ENCODE results near the gene PGM3. TPM values are rescaled to one million over a fixed set of nuclear protein-coding genes. Genes with fewer than 3 reads are reported as not detected.

Gene PGM3
- total RNA-seq, 1 experiment from 2014 or later: 17.0 TPM

GRCh38 chr6:83176246-83176645, 16.8 kb downstream of the PGM3 start:
- no peak overlapping the region for H2AFZ ChIP-seq (ENCODE audit: low read length)
- ChIA-PET POLR2A (ENCODE audit: unreplicated experiment) (no interaction called here), CTCF (no interaction called here)
- no peaks in the 10 kb centered on the region for H3K79me2 ChIP-seq (ENCODE audit: low read length)
- H3K9ac ChIP-seq (ENCODE audit: low read length): no peak overlapping the region
- ATAC-seq (no peak), DNase-seq (no peak)
- TF ChIP-seq CTCF (conservative IDR thresholded peaks at IDR 0.05; ENCODE audit: low read depth, low read length): no peak
- TF ChIP-seq EZH2 (IDR thresholded peaks at IDR 0.05; ENCODE audit: low read length, unreplicated experiment): no peak
- TF ChIP-seq EZH2phosphoT487 (IDR thresholded peaks at IDR 0.05; ENCODE audit: borderline replicate concordance, low read length): no peak
- no peaks in the 10 kb centered on the region for H3K4me1 ChIP-seq (ENCODE audit: insufficient read depth, low read length)
- no TSS peak for BruUV-seq (replicated peaks)
- no peaks in the 10 kb centered on the region for H3K27me3 ChIP-seq (ENCODE audit: low read length)
- intact Hi-C loops (cut with micrococcal nuclease): no loop called here
- no peak overlapping the region for H3K4me2 ChIP-seq (ENCODE audit: low read length)
- no peaks in the 10 kb centered on the region for H4K20me1 ChIP-seq (ENCODE audit: low read length)
- H3K27ac ChIP-seq (ENCODE audit: low read length): no peak overlapping the region
- H3K9me2 ChIP-seq (replicated peaks; ENCODE audit: low read length): no peaks in the 10 kb centered on the region
- H3K4me3 ChIP-seq (ENCODE audit: low read length): no peak overlapping the region
- H3K36me3 ChIP-seq (ENCODE audit: low read depth, low read length): peaks cover 30% of the 10 kb centered on the region
- no peaks in the 10 kb centered on the region for H3F3A ChIP-seq (ENCODE audit: low read length, unreplicated experiment)
- no peaks in the 10 kb centered on the region for H3K9me3 ChIP-seq (ENCODE audit: low read length)

- no peak overlapping the region for H3K27ac ChIP-seq (ENCODE audit: low read length)
- intact Hi-C loops (cut with micrococcal nuclease): no loop called here
- peaks cover 45% of the 10 kb centered on the region for H3K36me3 ChIP-seq (ENCODE audit: low read depth, low read length)
- no peak overlapping the region for H2AFZ ChIP-seq (ENCODE audit: low read length)
- no peak overlapping the region for H3K4me3 ChIP-seq (ENCODE audit: low read length)
- no peaks in the 10 kb centered on the region for H3F3A ChIP-seq (ENCODE audit: low read length, unreplicated experiment)
- no peaks in the 10 kb centered on the region for H3K9me2 ChIP-seq (replicated peaks; ENCODE audit: low read length)
- TF ChIP-seq CTCF (conservative IDR thresholded peaks at IDR 0.05; ENCODE audit: low read depth, low read length): no peak
- TF ChIP-seq EZH2 (IDR thresholded peaks at IDR 0.05; ENCODE audit: low read length, unreplicated experiment): no peak
- no peak for TF ChIP-seq EZH2phosphoT487 (IDR thresholded peaks at IDR 0.05; ENCODE audit: borderline replicate concordance, low read length)
- no peaks in the 10 kb centered on the region for H4K20me1 ChIP-seq (ENCODE audit: low read length)
- BruUV-seq (replicated peaks): no TSS peak
- POLR2A ChIA-PET (ENCODE audit: unreplicated experiment): no interaction called here
- no peaks in the 10 kb centered on the region for H3K9me3 ChIP-seq (ENCODE audit: low read length)
- H3K27me3 ChIP-seq (ENCODE audit: low read length): no peaks in the 10 kb centered on the region
- CTCF ChIA-PET: no interaction called here
- no peaks in the 10 kb centered on the region for H3K79me2 ChIP-seq (ENCODE audit: low read length)
- H3K4me2 ChIP-seq (ENCODE audit: low read length): no peak overlapping the region
- DNase-seq: no peak
- no peaks in the 10 kb centered on the region for H3K4me1 ChIP-seq (ENCODE audit: insufficient read depth, low read length)
- no peak overlapping the region for H3K9ac ChIP-seq (ENCODE audit: low read length)
- ATAC-seq: no peak
Observed at GRCh38 chr6:83169511-83169910, 23.6 kb downstream of the PGM3 start.

- H3K4me2 ChIP-seq (ENCODE audit: low read length): no peak overlapping the region
- no peak overlapping the region for H3K27ac ChIP-seq (ENCODE audit: low read length)
- intact Hi-C loops (cut with micrococcal nuclease): no loop called here
- H3K9ac ChIP-seq (ENCODE audit: low read length): no peak overlapping the region
- no peaks in the 10 kb centered on the region for H3K79me2 ChIP-seq (ENCODE audit: low read length)
- ATAC-seq (no peak), DNase-seq (no peak)
- H3K4me3 ChIP-seq (ENCODE audit: low read length): no peak overlapping the region
- H3K4me1 ChIP-seq (ENCODE audit: insufficient read depth, low read length): no peaks in the 10 kb centered on the region
- H2AFZ ChIP-seq (ENCODE audit: low read length): no peak overlapping the region
- no peaks in the 10 kb centered on the region for H3K27me3 ChIP-seq (ENCODE audit: low read length)
- TF ChIP-seq EZH2 (IDR thresholded peaks at IDR 0.05; ENCODE audit: low read length, unreplicated experiment) (no peak), CTCF (conservative IDR thresholded peaks at IDR 0.05; ENCODE audit: low read depth, low read length) (no peak), EZH2phosphoT487 (IDR thresholded peaks at IDR 0.05; ENCODE audit: borderline replicate concordance, low read length) (no peak)
- BruUV-seq (replicated peaks): no TSS peak
- H3K36me3 ChIP-seq (ENCODE audit: low read depth, low read length): peaks cover 45% of the 10 kb centered on the region
- no peaks in the 10 kb centered on the region for H3K9me2 ChIP-seq (replicated peaks; ENCODE audit: low read length)
- ChIA-PET POLR2A (ENCODE audit: unreplicated experiment) (no interaction called here), CTCF (no interaction called here)
- H3K9me3 ChIP-seq (ENCODE audit: low read length): no peaks in the 10 kb centered on the region
- no peaks in the 10 kb centered on the region for H4K20me1 ChIP-seq (ENCODE audit: low read length)
- H3F3A ChIP-seq (ENCODE audit: low read length, unreplicated experiment): no peaks in the 10 kb centered on the region
Observed at GRCh38 chr6:83169106-83169505, 24.0 kb downstream of the PGM3 start.
